GM18951 (cell line): ENCODE results near the gene LRRN4CL.
"Not testable (repeated sequence)": the region's sequence is repeated elsewhere in the genome, so short reads cannot be mapped to it uniquely, and the experiment has no call there.

Experiments used
- POLR2A ChIP-seq: IDR thresholded peaks from 4 replicates; pipeline ENCODE4 v1.6.1; 2011; ENCODE audit warnings: mild to moderate bottlenecking; ENCODE audit not compliant: insufficient read length, insufficient read depth; ENCODE audit errors: extremely low read depth
- in situ Hi-C: fragments of 300-500 bp; cut with MboI; formaldehyde crosslinking; loops from one replicate; pipeline ENCODE4 v1.12.0; 2022; ENCODE audit warnings: low sequenced_read_pairs, mixed read lengths, inconsistent platforms; ENCODE audit not compliant: unreplicated experiment

Gene LRRN4CL

GRCh38 chr11:62706850-62707247 lies 17.5 kb upstream of the LRRN4CL start:
- TF ChIP-seq POLR2A, result no peak

GRCh38 chr11:62705880-62706849 lies 16.8 kb upstream of the LRRN4CL start:
- TF ChIP-seq POLR2A, result peak; percentile 74
- in situ Hi-C loops, result no loop called here

More at GRCh38 chr11:62706850-62707247, 17.5 kb upstream of the LRRN4CL start:
- in situ Hi-C loops, result no loop called here

GRCh38 chr11:62705413-62705812 lies 16.1 kb upstream of the LRRN4CL start:
- no peak for TF ChIP-seq POLR2A
- in situ Hi-C loops, result no loop called here

- in situ Hi-C loops, result not testable (repeated sequence)
Observed at GRCh38 chr11:62703921-62704320, 14.6 kb upstream of the LRRN4CL start.

- in situ Hi-C loops, result no loop called here
- TF ChIP-seq POLR2A, result no peak
Observed at GRCh38 chr11:62702246-62702645, 12.9 kb upstream of the LRRN4CL start.

- TF ChIP-seq POLR2A, result no peak
- in situ Hi-C loops, result no loop called here
Observed at GRCh38 chr11:62694455-62695167, 5.3 kb upstream of the LRRN4CL start.

GRCh38 chr11:62693624-62694023 lies 4.3 kb upstream of the LRRN4CL start:
- in situ Hi-C loops, result not testable (repeated sequence)

GRCh38 chr11:62688491-62688890 lies 839 bp downstream of the LRRN4CL start:
- TF ChIP-seq POLR2A, result no peak
- in situ Hi-C loops, result no loop called here

GRCh38 chr11:62687508-62688396 lies 1.6 kb downstream of the LRRN4CL start:
- in situ Hi-C loops, result no loop called here
- no peak for TF ChIP-seq POLR2A

GRCh38 chr11:62682518-62682917 lies 6.8 kb downstream of the LRRN4CL start:
- in situ Hi-C loops, result no loop called here
- TF ChIP-seq POLR2A, result no peak

GRCh38 chr11:62680825-62681240 lies 8.5 kb downstream of the LRRN4CL start:
- in situ Hi-C loops, result no loop called here
- TF ChIP-seq POLR2A, result no peak

GRCh38 chr11:62678770-62679696 lies 10.3 kb downstream of the LRRN4CL start, which contains the start of gene UBXN1:
UBXN1 (minus strand) TSS chr11:62679073; CDS start chr11:62678923, 150 bp downstream.
- in situ Hi-C loops, result no loop called here
- peak; percentile 84 for TF ChIP-seq POLR2A
